Uterus (tissue), 4 donors: ENCODE measurements around the gene EPN1. TPM values are rescaled to one million over a fixed set of nuclear protein-coding genes. Genes with fewer than 3 reads are reported as not detected.

Experiments used
- DNase-seq, 2 donors: peaks; one replicate each; pipeline ENCODE4 v3.0.0-alpha.2; 2019 to 2020
- H3K27ac ChIP-seq, 2 donors: fragments of 200-600 bp; sonication (generic); 1 replicate in 1 of 2; 2 replicates in 1 of 2; pipeline ENCODE4 v1.5.1; 2016 to 2018
- H3K27me3 ChIP-seq, 2 donors: fragments of 200-600 bp; sonication (generic); one replicate each; pipeline ENCODE4 v1.5.1; 2018 to 2019; ENCODE audit warnings: control low read depth in 1 of 2
- H3K36me3 ChIP-seq, 2 donors: fragments of 200-600 bp; sonication (generic); one replicate each; pipeline ENCODE4 v1.5.1; 2019; ENCODE audit warnings: control low read depth in 1 of 2
- H3K4me1 ChIP-seq, 2 donors: fragments of 200-600 bp; sonication (generic); one replicate each; pipeline ENCODE4 v1.5.1; 2018 to 2019; ENCODE audit warnings: control low read depth in 1 of 2
- H3K4me3 ChIP-seq, 2 donors: fragments of 200-600 bp; sonication (generic); 1 replicate in 1 of 2; 2 replicates in 1 of 2; pipeline ENCODE4 v1.5.1; 2018 to 2019; ENCODE audit warnings: mild to moderate bottlenecking in 1 of 2
- H3K9me3 ChIP-seq, 2 donors: fragments of 200-600 bp; sonication (generic); one replicate each; pipeline ENCODE4 v1.5.1; 2019; ENCODE audit warnings: control low read depth in 1 of 2
- POLR2A ChIP-seq, 2 donors: fragments of 450-650 bp; IDR thresholded peaks; one replicate each; pipeline ENCODE4 v1.6.1; 2016; ENCODE audit warnings: antibody characterized with exemption in 2 of 2, mild to moderate bottlenecking in 1 of 2, moderate library complexity in 1 of 2
- intact Hi-C: fragments of 100-400 bp; cut with DNase I; formaldehyde crosslinking; loops from one replicate; pipeline ENCODE4 v1.15.1; 2023; ENCODE audit warnings: low total_unique reads
- total RNA-seq, 4 donors: library from RNA; depleted of rRNA in 3 of 4; stranded (reverse); fragments of >200 nt in 3 of 4; gene quantifications; one replicate each; pipeline versions ENCODE4 v1.1.0 to v1.2.4, GENCODE V29; 2014 to 2023
- TF ChIP-seq, protein P1 (sequence below), 4 experiments: fragments of 200-600 bp in 2 of 4; fragments of 450-650 bp in 2 of 4; sonication (generic) in 2 of 4; IDR thresholded peaks; one replicate each; pipeline ENCODE4 v1.5.1; 2016 to 2019; ENCODE audit warnings: antibody characterized with exemption in 4 of 4, mild to moderate bottlenecking in 2 of 4, moderate library complexity in 1 of 4
- donor health status: DM: yes; HTN: yes; CAD: no.

The EPN1 gene
- total RNA-seq, 4 donors from 2014 or later, result 27.9 to 88.4 (median 51.7) TPM

DNA sequence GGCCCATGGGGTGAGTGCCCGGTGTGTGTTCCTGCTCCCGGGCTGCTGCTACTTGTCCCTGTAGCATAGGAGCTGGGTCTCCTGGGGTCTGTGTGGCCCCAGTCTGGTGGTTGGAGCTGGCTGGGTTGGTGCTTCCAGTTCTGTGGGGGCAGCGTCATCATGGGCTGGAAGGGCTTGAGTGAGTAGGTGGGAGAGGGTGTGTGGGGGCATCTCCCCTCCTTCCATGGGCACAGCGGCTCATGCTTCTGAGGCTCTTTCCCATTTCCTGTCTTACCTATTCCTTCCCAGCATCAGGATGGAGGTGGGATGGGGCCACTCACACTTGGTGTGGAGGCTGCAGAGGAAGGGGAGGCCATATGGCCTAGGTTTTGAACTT is 8.0 kb upstream of the EPN1 start:
- H3K4me1 ChIP-seq, result no peaks in the 10 kb centered on the region
- H3K27ac ChIP-seq, result no peak overlapping the region
- no peak overlapping the region for H3K4me3 ChIP-seq
- no peaks in the 10 kb centered on the region for H3K27me3 ChIP-seq
- no peaks in the 10 kb centered on the region for H3K9me3 ChIP-seq
- DNase-seq, result no peak
- TF ChIP-seq, protein P1, sequence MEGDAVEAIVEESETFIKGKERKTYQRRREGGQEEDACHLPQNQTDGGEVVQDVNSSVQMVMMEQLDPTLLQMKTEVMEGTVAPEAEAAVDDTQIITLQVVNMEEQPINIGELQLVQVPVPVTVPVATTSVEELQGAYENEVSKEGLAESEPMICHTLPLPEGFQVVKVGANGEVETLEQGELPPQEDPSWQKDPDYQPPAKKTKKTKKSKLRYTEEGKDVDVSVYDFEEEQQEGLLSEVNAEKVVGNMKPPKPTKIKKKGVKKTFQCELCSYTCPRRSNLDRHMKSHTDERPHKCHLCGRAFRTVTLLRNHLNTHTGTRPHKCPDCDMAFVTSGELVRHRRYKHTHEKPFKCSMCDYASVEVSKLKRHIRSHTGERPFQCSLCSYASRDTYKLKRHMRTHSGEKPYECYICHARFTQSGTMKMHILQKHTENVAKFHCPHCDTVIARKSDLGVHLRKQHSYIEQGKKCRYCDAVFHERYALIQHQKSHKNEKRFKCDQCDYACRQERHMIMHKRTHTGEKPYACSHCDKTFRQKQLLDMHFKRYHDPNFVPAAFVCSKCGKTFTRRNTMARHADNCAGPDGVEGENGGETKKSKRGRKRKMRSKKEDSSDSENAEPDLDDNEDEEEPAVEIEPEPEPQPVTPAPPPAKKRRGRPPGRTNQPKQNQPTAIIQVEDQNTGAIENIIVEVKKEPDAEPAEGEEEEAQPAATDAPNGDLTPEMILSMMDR (IDR thresholded peaks at IDR 0.05), result no peak
- no peak for TF ChIP-seq POLR2A (IDR thresholded peaks at IDR 0.05)
- H3K36me3 ChIP-seq, result no peaks in the 10 kb centered on the region
- intact Hi-C loops, result no loop called here

DNA sequence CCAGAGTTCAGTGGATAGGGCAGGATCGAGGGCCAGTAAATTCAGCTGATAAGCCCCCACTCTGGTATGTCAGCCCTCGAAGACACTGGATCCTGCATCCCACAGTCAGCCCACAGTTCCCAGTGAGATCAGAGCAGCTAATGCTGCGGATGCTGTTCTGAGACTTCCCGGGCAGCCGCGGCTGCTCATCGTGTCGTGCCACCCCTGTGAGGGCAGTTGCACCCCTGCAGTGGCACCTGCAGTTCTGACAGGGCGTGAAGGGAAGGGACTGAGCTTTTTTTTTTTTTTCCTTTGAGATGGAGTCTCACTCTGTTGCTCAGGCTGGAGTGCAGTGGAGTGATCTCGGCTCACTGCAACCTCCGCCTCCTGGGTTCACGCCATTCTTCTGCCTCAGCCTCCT is 7.5 kb upstream of the EPN1 start:
- intact Hi-C loops, result no loop called here
- H3K36me3 ChIP-seq, result no peaks in the 10 kb centered on the region
- TF ChIP-seq POLR2A (IDR thresholded peaks at IDR 0.05), result no peak
- TF ChIP-seq, protein P1 (IDR thresholded peaks at IDR 0.05), result no peak
- no peaks in the 10 kb centered on the region for H3K9me3 ChIP-seq
- no peak overlapping the region for H3K4me3 ChIP-seq
- H3K27ac ChIP-seq, result no peak overlapping the region
- no peaks in the 10 kb centered on the region for H3K4me1 ChIP-seq
- no peaks in the 10 kb centered on the region for H3K27me3 ChIP-seq
- no peak for DNase-seq

DNA sequence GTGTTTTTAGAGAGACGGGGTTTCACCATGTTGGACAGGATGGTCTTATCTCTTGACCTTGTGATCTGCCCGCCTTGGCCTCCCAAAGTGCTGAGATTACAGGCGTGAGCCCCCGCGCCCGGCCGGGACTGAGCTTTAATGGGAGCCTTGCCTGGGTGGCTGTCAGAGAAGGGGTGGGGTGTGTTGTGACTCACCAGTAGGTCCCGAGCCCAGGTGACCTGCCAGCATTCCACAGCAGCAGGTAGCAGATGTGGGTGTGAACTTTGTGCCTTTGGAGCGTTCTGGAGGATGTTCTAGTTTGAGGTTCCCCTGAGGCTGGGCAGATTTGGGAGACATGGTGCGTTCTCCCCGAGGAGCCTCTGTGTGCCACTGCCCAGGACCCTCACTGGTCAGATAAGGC is 7.1 kb upstream of the EPN1 start:
- intact Hi-C loops, result no loop called here
- TF ChIP-seq POLR2A (IDR thresholded peaks at IDR 0.05), result no peak
- TF ChIP-seq, protein P1 (IDR thresholded peaks at IDR 0.05), result no peak
- DNase-seq, result no peak
- Histone ChIP-seq H3K27ac (no peak overlapping the region), H3K4me1 (no peaks in the 10 kb centered on the region), H3K9me3 (no peaks in the 10 kb centered on the region), H3K36me3 (no peaks in the 10 kb centered on the region), H3K27me3 (no peaks in the 10 kb centered on the region), H3K4me3 (no peak overlapping the region)

DNA sequence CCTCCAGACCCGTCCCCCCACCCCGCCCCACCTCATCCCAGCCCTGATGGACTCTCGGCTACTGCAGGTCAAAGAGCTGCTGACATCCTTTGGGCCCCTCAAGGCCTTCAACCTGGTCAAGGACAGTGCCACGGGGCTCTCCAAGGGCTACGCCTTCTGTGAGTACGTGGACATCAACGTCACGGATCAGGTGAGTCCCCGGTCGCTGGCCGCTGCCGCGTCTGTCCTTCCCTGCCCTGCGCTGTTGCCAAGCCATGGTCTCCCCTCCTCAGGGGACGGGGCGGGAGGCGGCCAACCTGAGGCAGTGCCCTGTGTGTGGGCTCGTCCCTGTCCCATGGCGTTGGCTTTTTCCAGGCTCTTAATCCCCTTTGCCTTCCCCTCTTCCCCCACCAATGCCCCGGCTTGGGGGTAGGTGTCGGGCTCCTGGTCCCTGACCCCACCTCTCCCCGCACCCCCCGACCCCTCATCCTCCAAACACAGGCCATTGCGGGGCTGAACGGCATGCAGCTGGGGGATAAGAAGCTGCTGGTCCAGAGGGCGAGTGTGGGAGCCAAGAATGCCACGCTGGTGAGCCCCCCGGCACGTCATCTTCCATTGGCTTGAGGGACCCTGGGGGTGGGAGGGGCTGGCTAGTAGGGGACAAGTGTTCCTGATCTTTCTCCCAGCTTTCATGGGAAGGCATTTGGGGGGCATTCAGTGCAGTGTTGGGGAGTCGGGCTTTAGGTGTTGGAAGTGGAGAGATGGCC is 6.2 kb upstream of the EPN1 start:
- intact Hi-C loops, result no loop called here
- DNase-seq, result no peak
- Histone ChIP-seq H3K27me3 (no peaks in the 10 kb centered on the region), H3K27ac (no peak overlapping the region), H3K4me1 (no peaks in the 10 kb centered on the region), H3K36me3 (no peaks in the 10 kb centered on the region), H3K4me3 (no peak overlapping the region), H3K9me3 (no peaks in the 10 kb centered on the region)
- TF ChIP-seq POLR2A (IDR thresholded peaks at IDR 0.05), result no peak
- TF ChIP-seq, protein P1 (IDR thresholded peaks at IDR 0.05), result no peak

DNA sequence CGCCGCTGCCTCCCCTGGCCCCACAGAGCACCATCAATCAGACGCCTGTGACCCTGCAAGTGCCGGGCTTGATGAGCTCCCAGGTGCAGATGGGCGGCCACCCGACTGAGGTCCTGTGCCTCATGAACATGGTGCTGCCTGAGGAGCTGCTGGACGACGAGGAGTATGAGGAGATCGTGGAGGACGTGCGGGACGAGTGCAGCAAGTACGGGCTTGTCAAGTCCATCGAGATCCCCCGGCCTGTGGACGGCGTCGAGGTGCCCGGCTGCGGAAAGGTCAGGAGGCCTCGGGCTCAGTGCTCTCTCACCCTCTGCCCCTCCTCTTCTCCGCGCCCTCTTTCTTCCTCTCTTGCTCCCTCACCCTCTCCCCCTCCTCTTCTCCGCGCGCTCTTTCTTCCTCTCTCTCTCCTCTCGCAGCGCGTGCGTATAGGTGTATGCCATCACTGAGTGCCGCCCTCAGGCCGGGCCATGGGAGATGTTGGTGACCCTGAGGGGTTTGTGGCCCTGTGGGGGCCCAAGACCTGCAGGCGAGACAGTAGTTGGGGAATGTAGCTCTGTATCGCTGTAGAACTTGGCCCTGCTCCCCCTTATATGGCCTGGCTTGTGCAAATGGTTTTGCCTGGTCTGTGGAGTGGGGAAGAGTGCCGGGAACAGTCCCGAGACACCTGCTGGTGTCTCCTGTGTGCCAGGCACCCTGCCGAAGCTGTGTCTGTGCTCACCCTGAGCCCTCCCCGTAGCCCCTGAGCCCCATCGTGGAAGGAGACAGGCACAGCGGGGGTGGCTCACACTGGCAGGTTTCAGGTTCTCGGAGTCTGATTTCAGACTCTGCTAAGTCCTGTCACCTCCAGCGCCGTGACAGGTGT is 5.4 kb upstream of the EPN1 start:
- no peak overlapping the region for H3K4me3 ChIP-seq
- H3K36me3 ChIP-seq, result no peaks in the 10 kb centered on the region
- intact Hi-C loops, result no loop called here
- DNase-seq, result no peak
- no peaks in the 10 kb centered on the region for H3K9me3 ChIP-seq
- peaks cover 0 to 6% of the 10 kb centered on the region in 2 donors for H3K4me1 ChIP-seq
- no peaks in the 10 kb centered on the region for H3K27me3 ChIP-seq
- H3K27ac ChIP-seq, result no peak overlapping the region
- no peak for TF ChIP-seq POLR2A (IDR thresholded peaks at IDR 0.05)
- TF ChIP-seq, protein P1 (IDR thresholded peaks at IDR 0.05), result no peak
